C1 segment of cervical spinal cord (tissue), 14 donors: ENCODE data around the gene CACNA1D.
"Not testable (repeated sequence)": the region's sequence is repeated elsewhere in the genome, so short reads cannot be mapped to it uniquely, and the experiment has no call there.

Source experiments
- DNase-seq, 14 donors: peaks; one replicate each; lab custom pipeline; 2025; lab: John Stamatoyannopoulos, UW

CACNA1D gene

DNA sequence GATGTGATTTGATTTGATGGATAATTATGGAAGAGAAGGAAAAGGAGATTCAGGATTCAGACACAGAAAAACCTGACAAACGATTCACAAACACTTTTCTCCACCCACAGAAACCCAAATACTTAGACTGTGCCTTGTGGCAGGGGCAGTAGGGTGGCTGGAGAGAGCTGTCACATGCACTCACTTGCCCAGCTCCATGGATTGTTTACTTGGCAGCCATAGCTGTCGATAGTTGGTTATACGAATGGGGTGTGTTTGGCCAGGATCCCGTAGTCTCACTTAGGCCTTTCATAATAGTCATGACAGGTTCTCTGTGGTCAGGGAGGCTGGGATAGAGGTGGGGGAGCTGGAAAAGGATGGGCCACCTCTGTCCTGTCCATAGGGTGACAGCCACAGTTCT, 76.9 kb downstream of the CACNA1D start:
- DNase-seq = no peak

DNA sequence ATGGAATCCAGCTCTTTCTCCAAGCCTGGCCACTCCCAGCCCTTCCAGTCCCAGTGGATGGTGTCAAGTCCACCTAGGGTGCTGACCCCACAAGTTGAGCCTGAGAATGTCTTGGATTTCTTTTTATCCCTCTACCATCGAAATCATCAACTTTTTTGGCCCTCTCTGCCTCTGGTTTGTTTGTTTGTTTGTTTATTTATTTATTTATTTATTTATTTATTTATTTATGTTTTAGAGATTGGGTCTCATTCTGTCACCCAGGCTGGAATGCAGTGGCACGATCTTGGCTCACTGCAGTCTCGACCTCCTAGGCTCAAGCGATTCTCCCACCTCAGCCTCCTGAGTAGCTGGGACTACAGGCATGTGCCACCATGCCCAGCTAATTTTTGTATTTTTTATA, 77.8 kb downstream of the CACNA1D start:
- not testable (repeated sequence) for DNase-seq

DNA sequence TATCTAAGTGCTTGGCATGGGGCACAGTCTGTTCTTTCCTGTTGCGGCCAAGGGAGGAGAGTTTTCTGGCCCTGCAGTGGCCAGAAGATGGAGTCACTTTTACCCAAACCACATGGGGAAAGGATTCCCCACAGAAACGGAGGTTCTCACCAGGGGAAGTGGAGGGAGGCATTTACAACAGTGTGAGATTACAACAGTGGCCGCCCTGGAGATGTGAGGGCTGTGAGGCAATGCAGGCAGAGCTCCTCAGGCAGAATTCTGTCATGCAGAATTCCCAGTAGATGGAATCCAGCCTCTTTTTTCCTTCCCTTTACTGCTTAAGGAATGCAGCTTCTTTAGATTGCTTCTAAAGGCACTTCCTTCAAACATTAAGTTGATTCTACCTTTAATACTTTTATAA, 83.1 kb downstream of the CACNA1D start:
- no peak for DNase-seq

DNA sequence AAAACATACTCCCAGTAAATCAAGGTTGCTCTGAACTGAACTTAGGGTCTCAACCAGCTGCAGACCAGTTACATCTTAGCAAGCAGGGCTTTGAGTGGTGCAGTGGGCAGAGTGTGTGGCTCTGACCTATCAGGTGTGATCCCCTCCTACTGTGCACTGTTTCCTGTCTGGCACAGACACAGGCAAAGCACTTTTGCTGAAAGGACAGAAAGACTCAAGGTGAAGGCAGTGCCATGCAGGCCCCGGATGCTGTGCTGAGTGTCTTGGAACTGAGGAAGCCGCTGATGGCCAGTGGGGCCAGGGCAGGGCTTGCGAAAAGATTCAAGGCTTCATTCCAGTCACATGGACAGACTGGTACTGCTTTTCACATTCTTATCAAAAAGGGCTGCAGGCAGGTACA, 85.2 kb downstream of the CACNA1D start:
- DNase-seq = no peak

DNA sequence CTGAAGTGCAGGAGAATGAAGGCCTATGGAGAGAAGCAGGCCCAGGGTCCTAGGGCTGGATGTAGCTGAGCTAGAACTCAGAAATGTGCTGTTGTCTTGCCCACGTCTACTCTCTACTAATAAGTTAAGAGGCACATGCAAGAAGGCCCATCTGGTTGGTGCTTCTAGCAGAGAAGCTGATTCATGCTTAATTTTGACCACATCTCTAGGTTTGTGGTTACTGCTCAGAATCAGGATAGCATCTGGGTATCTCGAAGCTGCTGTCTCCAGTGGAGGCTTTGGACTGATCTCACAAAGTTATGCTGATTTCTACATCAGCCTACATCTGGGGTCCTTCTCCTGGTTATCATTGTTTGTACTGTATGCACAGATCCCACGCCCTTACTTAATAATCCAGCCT, 87.3 kb downstream of the CACNA1D start:
- no peak for DNase-seq

DNA sequence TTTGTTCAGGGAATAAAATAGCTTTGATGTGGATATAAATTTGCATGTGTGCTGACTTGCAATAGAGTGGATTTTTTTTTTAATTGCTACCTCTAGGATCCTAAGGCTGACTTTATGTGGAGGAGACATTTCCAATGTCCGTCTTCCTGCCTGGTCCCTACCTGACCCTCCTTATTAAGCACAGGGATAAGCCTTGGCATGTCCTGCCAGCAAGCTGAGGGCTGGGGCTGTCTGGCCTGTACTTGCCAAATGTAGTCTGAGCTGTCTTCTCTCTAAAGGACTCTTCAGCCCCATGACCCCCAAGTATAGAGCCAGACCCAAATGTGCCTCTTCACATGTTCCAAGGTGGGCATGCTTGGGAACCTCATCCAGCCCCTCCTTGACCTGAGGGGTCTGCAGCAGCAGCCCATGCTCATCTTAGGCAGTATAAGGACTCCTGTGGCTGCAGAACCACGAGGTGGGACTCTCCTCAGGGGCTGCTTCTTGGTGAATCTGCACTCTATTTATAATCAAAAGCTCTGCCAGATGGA, 88.8 kb downstream of the CACNA1D start:
- DNase-seq = no peak

DNA sequence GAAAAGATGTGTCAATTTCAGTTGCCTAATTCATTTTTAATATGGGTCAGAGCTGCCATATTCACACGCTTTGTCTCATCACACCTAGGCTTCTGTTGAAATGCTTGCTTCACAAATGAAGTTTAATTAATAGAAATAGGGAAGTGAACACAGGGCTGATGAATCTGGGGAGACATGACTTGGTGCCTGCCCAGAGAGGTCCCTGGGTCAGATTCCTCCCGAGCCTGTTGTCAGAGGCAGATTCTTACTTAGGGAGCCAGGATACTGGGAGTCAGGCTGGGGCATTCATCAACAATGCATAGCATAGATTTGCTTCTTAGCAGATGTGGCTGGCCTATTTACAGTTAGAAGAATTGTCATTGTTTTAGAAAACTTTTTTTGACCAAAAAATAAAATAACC, 90.6 kb downstream of the CACNA1D start:
- DNase-seq = no peak

DNA sequence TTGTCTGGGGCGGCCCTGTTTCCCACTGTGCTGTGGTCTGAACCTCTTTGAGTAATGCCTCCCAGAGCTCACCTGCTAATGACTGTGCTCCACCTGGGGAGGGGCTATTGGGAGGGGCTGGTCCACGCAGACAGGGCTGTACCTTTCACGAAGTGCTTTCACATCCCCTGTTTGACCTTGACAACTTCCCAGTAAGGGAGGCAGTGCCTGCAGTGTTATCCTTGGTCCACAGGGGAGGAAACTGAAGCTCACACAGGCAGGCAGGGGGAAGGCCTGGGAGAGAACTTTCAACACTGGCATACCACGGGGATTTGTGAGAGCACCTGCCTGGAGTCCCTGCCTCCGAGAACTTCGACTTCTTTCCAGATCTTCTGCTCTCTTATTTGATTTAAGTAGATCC, 91.2 kb downstream of the CACNA1D start:
- no peak for DNase-seq

DNA sequence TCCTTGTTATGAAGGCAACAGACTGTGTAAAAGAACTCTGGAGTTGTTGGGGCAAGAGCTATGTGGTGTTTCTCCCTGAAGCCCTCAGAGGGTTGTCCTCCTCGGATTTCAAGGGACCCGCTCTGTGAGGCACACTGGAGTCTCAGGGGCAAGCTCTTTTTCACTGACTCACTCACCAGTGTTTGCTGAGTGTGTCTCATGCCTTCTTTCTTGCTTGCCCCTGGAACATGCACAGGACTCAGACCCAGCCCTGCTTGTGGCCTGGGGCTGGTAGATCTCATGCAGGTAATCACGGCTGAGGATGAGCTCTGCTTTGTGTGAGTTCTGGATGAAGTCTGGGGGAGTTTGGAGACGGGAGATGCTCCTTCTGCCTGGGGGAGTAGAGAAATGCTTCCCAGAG, 93.7 kb downstream of the CACNA1D start:
- DNase-seq = no peak

DNA sequence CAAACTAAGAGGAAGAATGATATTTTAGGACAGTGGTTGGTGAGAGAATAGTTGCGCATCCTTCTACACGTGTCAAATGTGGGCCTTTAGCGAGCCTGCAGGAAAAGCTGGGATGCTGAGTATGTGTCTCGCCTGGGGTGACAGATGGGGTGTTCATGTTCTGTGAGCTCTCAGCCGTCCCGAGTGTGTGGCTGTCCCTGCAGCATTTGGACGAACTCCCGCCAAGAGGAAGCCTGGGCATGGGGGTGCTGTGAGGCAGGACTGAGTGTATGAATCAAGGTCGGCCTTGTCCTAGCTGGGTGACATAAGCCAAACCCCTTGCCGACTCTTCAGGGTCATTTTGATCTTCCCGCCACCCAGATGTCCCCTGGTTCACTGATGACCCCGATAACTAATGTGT, 94.8 kb downstream of the CACNA1D start:
- peak in 1 of 14 donors; percentile 40 for DNase-seq

DNA sequence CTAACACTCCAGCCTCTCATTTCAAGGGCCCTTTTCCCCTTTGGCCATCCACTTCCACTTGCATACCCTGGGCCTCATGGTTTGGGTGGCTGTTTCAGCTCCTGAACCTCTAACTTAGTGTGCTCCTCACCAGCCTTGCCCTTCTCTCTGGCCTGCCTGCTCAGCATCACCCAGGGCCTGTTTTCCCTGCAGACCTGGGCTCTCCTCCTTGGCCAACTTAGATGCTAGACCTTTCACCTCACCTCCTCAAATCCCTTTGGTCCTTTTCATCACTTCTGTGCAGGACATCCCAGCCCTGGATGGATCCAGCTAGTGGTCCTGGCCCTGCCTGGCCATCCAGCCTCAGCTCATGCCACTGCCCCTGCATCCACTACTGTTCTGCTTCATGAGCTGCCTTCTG, 95.4 kb downstream of the CACNA1D start:
- DNase-seq = no peak

DNA sequence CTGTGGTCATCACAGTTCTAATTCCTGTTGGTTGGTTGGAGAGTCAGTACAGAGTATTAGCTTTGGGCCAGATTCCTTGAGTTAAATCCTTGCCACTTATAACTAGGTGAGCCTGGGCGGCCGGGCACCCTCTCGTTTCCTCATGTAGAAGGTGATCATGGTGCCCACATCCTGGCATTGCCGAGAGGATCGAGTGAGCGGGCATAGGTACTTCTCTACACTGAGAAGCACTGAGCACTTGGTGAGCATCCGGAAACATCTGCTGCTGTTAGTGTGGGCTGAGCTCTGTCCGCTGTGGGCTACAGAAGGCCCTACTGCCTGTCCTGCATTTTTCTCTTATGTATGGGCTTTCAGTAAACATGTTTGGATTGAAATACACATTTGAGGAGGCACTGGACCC, 96.2 kb downstream of the CACNA1D start:
- DNase-seq = no peak

DNA sequence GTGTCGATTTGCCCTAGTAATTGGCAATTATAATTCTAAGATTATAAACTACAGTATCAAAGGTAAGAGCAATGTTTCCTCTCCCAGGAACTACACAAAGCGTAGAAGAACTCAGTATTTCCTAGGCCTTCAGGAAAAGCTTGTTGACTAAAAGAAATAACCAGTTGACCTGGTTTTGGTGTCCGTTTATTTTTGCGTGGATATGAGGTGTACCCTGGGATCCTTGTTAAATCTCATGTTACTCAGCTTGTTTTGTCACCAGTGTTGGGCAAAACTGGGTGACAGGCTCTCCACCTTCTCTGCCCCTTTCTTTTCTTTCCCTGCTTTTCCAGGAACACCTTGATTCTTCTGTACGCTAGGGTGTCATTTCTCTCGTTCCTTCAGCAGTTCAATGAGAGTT, 97.2 kb downstream of the CACNA1D start:
- no peak for DNase-seq

DNA sequence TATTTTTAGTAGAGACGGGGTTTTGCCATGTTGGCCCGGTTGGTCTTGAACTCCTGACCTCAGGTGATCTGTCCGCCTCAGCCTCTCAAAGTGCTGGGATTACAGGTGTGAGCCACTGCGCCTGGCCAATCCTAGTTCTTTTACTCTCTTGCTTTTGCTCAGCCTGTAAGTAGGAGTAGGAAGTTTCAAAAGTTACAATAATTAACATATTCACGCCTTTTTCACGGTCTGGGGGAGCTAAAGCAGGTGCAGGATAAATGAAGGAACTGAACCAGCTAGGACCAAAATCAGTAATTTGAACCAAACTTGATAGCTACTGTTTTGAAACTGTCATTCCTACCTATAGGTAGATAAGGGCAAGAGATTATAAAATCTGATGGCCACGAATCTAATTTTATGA, 98.5 kb downstream of the CACNA1D start:
- no peak for DNase-seq

DNA sequence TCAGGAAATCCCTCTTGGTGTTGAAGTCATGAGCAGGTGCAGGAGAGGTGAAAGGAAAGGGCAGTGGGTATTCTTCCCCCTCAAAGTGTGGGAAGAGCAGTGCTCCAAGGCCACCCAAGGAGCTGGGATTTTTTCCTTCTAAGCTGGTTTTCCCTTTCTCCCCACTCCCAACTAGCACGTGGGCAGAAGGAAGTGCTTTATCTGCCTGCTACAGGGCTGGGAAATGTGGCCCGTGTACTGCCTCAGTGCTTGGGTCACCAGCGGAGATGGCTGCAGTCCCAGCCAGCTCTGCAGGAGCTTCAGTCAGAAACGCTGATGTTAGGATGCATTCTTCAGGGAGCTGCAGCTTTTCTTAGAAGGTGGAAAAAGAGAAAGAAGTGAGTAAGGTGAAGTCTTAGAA, 99.2 kb downstream of the CACNA1D start:
- no peak for DNase-seq

DNA sequence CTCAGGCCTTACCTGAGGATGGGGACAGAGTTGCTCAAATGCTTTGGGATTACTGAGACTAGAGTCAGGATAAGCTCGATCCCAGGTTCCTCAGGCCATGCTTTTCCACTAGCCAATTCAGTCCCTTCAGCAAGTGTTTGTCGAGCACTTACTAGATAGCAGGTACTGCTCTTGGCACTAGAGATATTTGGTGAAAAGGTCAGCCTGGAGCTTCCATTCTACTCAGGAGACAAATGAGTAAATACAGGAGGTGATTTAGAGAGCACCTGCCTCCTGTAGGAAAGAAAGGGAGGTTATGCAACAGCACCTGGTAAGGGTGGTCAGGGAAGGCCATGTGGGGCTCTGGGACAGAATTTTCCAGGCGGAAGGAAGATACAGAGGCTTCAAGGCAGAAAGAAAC, 99.9 kb downstream of the CACNA1D start:
- DNase-seq = no peak

DNA sequence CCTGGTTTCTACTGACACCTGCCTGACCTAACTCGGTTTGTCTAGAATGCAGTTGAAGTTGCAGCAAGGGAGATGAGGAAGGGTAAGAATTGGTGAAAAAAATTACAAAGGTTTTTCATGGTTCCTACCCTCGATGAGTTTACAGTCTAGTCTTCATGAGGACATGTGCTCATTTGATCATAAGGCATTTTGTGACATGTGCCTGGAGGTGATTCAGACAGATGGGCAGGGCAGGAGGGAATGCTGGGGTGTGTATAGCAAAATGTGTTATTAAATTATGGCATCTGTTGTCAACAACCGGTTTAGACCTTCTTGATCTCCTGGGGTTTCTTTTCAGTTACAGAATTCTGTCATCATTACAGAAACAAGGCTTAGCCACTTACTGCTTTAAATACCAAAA, 101.2 kb downstream of the CACNA1D start:
- DNase-seq = no peak

DNA sequence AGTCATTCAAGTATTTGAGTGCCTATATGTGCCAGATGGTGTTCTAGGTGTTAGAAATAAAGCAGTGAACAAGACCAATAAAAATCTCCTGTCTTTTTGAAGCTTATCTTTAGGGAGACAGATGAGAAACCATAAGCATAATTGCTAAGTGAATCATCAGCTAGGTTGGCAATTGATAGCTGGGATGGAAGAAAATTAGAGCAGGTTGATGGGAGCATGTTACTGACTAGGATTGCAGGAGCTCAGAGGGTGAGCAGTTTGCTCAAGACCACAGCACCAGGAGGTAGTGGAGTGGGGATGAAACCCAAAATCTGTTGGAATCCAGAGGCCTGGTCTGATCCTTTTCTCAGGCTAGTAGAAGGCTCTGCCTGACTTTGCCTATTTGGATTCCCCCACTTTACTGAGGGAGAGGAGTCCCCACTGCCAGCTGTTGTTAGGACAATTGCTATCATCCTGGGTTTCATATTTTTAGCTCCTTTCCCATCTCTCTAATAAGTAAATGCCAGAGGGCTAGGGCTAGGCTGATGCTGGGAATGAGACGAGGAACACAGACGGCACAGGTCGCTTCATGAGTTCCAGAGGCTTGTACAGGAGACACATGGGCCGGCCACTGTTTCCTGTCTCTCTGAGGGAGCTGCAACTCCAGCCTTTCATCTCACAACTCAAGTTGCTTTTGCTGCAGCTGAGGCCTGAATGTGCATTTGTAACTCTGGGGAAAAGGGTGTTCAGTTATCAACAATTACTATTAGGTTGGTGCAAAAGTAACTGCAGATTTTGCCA, 102.9 kb downstream of the CACNA1D start:
- DNase-seq = no peak

DNA sequence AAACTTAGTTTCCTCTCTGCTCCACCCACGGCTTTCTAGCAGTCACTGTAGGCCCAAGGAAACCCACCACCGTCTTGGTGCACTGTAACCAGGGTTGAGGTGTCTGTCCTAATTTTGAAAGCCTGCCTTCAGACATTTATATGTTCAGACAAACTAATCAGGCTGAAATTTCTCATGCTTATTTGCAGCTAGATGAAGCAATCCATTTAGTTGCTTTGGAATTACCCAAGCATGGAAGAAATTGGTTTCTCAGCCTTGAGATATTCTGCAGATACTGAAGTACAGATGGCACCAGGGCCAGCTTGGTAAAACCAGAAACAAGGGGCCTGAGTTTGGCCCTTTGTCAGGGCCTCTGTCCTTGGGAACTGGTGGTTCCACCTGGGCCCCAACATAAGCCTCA, 105.4 kb downstream of the CACNA1D start:
- no peak for DNase-seq

DNA sequence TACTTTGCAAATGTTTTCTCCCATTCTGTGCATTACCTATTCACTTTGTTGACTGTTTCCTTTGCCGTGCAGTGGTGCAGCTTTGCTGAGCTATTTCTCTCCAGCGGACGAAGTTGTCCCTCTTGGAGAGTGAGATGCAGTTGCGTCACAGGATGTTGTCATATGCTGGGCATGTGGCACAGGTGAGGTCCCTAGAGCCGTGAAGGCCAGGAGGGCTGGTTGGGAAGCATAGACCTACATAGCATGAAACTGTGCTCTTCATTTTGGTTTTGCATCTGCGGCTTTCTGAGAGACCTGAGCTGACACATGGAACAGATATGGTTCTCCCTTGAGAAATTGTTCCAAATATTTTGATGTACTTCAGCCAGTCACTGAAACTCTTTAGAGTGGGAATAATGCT, 108.5 kb downstream of the CACNA1D start:
- DNase-seq = no peak

DNA sequence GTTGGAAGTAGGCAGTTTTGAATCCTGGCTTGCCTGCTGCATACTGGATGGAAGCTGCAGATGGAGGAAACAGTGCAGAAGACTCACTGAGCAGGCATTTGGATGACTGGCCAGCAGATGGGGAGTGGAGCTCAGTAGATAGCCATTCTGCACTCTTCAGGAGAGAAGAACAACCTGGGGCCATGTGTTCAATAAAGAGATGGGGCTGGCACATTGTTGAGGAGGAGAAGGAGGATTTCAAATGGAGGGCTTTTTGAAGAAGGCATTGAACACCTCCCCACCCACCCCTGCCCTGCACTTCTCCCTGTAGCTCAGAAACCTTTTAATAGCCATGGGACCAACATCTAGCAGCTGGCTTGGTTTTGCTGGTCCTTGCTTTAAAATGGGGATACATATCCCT, 109.8 kb downstream of the CACNA1D start:
- no peak for DNase-seq

DNA sequence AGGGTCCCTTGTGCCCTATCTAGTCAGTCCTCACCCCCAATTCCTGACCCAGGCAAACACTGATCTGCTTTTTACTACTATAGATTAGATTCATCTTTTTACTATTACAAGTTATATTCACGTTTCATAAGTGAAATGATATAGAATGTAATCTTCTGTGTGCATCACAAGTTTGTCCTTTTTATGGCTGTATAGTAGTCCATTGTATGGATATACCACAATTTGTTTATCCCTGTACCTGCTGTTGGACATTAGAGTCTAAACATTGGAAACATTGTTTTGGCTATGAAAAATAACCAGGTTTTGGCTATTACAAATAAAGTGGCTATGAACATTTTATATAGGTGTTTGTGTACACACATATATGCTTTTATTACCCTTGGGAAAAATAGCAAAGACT, 112.4 kb downstream of the CACNA1D start:
- DNase-seq = no peak

DNA sequence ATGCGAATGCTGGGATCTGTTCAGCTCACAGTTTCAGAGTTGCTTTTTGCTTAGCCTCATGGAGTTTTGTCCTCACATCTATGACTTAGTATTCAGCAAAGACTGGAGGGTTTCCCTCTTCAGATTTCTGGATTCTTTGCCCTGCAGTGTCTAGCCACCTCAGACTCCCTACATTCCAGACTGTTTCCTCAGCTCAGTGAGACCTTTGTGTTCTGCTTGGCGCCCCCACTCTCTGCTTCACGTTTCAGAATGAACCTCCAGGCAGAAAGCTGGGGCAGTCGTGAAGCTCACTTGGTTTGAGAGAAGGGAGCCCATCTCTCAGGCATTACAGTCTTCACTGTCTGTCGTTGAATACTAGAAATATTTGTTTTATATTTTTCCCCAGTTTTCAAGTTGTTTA, 118.1 kb downstream of the CACNA1D start:
- no peak for DNase-seq

DNA sequence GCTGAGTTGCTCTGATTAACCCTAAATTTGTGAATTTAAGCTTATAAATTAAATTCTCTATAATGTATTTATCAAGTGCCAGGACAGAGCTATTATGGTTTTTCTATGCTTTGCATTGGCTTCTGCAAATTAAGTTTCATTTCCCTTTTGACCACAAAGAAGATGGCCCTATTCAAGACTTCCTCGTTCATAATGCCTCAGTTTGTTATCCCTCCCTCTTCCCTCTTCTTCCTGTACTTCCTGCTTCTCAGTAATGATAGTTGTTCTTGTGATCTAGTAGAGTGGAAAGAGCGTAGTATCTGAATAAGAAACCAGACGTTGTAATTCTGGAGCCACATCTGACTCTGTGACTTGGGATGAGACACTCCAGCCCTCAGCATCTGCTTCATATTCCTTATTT, 118.7 kb downstream of the CACNA1D start:
- DNase-seq = no peak
